ENCODE data around the gene GPR18. TPM values are rescaled to one million over a fixed set of nuclear protein-coding genes. Genes with fewer than 3 reads are reported as not detected.

GPR18 gene
- total RNA-seq, 1 donor from 2014 or later, result 0.59 TPM

DNA sequence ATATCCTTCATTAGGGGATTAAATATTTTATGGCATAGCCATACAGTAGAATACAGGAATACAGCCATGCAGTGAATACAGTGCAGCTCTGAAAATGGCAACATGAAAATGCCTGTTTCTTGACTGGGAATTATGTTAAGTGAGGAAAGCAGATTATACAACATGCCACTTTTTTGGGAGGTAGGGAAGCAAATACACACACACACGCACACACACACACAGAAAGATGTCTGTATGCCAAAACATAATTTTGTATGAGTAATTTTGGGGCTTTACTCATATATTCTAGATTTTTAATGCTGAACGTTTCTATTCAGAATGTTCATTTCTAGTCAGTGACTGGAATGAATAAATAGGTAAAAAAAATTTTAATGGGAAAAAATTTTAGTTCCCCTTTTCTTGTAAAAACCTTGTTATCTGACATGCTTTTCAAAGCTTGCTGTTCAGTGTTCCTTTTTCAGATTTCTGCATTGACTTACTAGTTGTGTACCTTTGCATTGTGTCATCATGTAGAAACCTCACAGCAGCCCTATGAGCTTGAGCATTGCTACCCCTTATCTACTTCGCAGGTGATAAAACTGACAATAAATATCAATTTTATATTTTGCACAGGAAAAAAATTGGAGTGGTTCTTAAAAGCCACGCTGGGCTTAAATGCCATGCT, 41.2 kb upstream of the GPR18 start:
- peaks cover 3% of the 10 kb centered on the region for H3K36me3 Mint-ChIP-seq (ENCODE audit: low read depth, unreplicated experiment)
- FAIRE-seq (no peak), DNase-seq (ENCODE audit: low read depth) (no peak)
- no peaks in the 10 kb centered on the region for H3K36me3 ChIP-seq (ENCODE audit: insufficient read depth, low read length)
- no peaks in the 10 kb centered on the region for H3K9me3 ChIP-seq (ENCODE audit: insufficient read depth, low read depth, low read length)
- H3K4me2 ChIP-seq (ENCODE audit: low read length), result no peak overlapping the region
- no peaks in the 10 kb centered on the region for H3K27me3 ChIP-seq (ENCODE audit: insufficient read depth, low read length)
- no peaks in the 10 kb centered on the region for H3K9me3 Mint-ChIP-seq (ENCODE audit: unreplicated experiment)
- TF ChIP-seq EZH2 (IDR thresholded peaks at IDR 0.05; ENCODE audit: insufficient read depth, low read length), result no peak
- TF ChIP-seq, protein P1, sequence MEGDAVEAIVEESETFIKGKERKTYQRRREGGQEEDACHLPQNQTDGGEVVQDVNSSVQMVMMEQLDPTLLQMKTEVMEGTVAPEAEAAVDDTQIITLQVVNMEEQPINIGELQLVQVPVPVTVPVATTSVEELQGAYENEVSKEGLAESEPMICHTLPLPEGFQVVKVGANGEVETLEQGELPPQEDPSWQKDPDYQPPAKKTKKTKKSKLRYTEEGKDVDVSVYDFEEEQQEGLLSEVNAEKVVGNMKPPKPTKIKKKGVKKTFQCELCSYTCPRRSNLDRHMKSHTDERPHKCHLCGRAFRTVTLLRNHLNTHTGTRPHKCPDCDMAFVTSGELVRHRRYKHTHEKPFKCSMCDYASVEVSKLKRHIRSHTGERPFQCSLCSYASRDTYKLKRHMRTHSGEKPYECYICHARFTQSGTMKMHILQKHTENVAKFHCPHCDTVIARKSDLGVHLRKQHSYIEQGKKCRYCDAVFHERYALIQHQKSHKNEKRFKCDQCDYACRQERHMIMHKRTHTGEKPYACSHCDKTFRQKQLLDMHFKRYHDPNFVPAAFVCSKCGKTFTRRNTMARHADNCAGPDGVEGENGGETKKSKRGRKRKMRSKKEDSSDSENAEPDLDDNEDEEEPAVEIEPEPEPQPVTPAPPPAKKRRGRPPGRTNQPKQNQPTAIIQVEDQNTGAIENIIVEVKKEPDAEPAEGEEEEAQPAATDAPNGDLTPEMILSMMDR (IDR thresholded peaks at IDR 0.05; ENCODE audit: insufficient read depth, low read depth, low read length), result no peak
- H3K79me2 ChIP-seq (ENCODE audit: insufficient read depth, low read length), result no peaks in the 10 kb centered on the region
- H3K4me1 ChIP-seq (ENCODE audit: insufficient read depth, low read length), result peaks cover 3% of the 10 kb centered on the region
- no peak overlapping the region for H3K27ac ChIP-seq (ENCODE audit: low read depth, low read length)
- no peak overlapping the region for H2AFZ ChIP-seq (ENCODE audit: low read depth, low read length)
- no peaks in the 10 kb centered on the region for H3K27me3 Mint-ChIP-seq (ENCODE audit: low read depth, unreplicated experiment)
- H3K4me3 ChIP-seq (ENCODE audit: insufficient read depth, low read depth, low read length), result no peak overlapping the region
- H4K20me1 ChIP-seq (ENCODE audit: insufficient read depth, low read length), result peaks cover 5% of the 10 kb centered on the region
- H3K4me1 Mint-ChIP-seq (ENCODE audit: low read depth, unreplicated experiment), result peaks cover 49% of the 10 kb centered on the region
- H3K9ac ChIP-seq (ENCODE audit: low read length), result no peak overlapping the region
- H3K4me3 Mint-ChIP-seq (ENCODE audit: unreplicated experiment), result no peak overlapping the region
- H3K27ac Mint-ChIP-seq (ENCODE audit: unreplicated experiment), result no peak overlapping the region

DNA sequence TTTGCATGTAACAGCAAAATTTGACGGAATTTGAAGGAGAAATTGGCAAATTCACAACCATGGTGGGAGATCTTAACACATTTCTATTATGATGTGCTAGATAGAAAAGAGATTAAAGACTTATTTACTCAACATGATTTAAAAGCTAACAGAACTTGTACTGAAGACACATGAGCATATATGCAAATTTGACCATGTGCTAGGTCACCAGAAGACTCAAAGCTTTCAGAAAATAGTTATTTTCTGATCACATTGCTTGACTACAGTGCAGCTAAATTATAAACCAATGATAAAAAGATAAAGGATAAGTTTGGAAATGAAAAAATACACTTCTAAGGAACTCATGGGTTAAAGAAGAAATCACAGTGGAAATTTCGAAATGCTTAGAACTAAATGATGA, 39.9 kb upstream of the GPR18 start:
- FAIRE-seq (no peak), DNase-seq (ENCODE audit: low read depth) (no peak)
- Histone ChIP-seq H3K79me2 (ENCODE audit: insufficient read depth, low read length) (no peaks in the 10 kb centered on the region), H3K9me3 (ENCODE audit: insufficient read depth, low read depth, low read length) (no peaks in the 10 kb centered on the region), H4K20me1 (ENCODE audit: insufficient read depth, low read length) (peaks cover 9% of the 10 kb centered on the region), H3K4me1 (ENCODE audit: insufficient read depth, low read length) (peaks cover 3% of the 10 kb centered on the region), H3K27me3 (ENCODE audit: insufficient read depth, low read length) (no peaks in the 10 kb centered on the region), H3K27ac (ENCODE audit: low read depth, low read length) (no peak overlapping the region), H3K9ac (ENCODE audit: low read length) (no peak overlapping the region), H3K36me3 (ENCODE audit: insufficient read depth, low read length) (no peaks in the 10 kb centered on the region), H2AFZ (ENCODE audit: low read depth, low read length) (no peak overlapping the region), H3K4me3 (ENCODE audit: insufficient read depth, low read depth, low read length) (no peak overlapping the region), H3K4me2 (ENCODE audit: low read length) (no peak overlapping the region)
- Mint-ChIP-seq H3K27me3 (ENCODE audit: low read depth, unreplicated experiment) (no peaks in the 10 kb centered on the region), H3K4me1 (ENCODE audit: low read depth, unreplicated experiment) (peaks cover 38% of the 10 kb centered on the region), H3K36me3 (ENCODE audit: low read depth, unreplicated experiment) (no peaks in the 10 kb centered on the region), H3K4me3 (ENCODE audit: unreplicated experiment) (no peak overlapping the region), H3K27ac (ENCODE audit: unreplicated experiment) (peak overlapping the region; percentile 73), H3K9me3 (ENCODE audit: unreplicated experiment) (no peaks in the 10 kb centered on the region)
- no peak for TF ChIP-seq EZH2 (IDR thresholded peaks at IDR 0.05; ENCODE audit: insufficient read depth, low read length)

DNA sequence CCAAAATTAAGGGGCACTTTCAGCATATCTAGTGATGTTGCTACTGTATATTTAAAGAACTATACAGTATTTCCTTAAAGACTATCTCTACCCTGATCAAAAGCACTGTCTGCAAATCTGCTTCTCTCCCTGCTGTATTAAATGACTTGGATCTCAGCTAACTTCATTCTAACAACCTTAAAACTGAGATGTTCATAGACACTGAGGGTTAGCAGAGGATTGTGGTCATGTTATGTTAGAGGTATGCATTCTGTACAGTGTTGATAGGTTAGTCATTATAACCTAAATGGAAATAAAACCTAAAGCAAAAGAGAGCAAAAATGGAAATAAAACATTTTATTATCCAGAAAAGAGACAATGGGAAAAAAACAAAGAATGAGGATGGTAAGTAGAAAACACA, 39.2 kb upstream of the GPR18 start:
- Histone ChIP-seq H3K79me2 (ENCODE audit: insufficient read depth, low read length) (no peaks in the 10 kb centered on the region), H3K4me2 (ENCODE audit: low read length) (peak overlapping the region; percentile 21), H3K36me3 (ENCODE audit: insufficient read depth, low read length) (no peaks in the 10 kb centered on the region), H3K4me3 (ENCODE audit: insufficient read depth, low read depth, low read length) (no peak overlapping the region), H2AFZ (ENCODE audit: low read depth, low read length) (no peak overlapping the region), H3K4me1 (ENCODE audit: insufficient read depth, low read length) (peaks cover 3% of the 10 kb centered on the region), H4K20me1 (ENCODE audit: insufficient read depth, low read length) (peaks cover 13% of the 10 kb centered on the region), H3K27me3 (ENCODE audit: insufficient read depth, low read length) (no peaks in the 10 kb centered on the region), H3K9me3 (ENCODE audit: insufficient read depth, low read depth, low read length) (no peaks in the 10 kb centered on the region), H3K27ac (ENCODE audit: low read depth, low read length) (no peak overlapping the region), H3K9ac (ENCODE audit: low read length) (no peak overlapping the region)
- peaks cover 38% of the 10 kb centered on the region for H3K4me1 Mint-ChIP-seq (ENCODE audit: low read depth, unreplicated experiment)
- H3K27me3 Mint-ChIP-seq (ENCODE audit: low read depth, unreplicated experiment), result no peaks in the 10 kb centered on the region
- H3K27ac Mint-ChIP-seq (ENCODE audit: unreplicated experiment), result peak overlapping the region; percentile 73
- H3K36me3 Mint-ChIP-seq (ENCODE audit: low read depth, unreplicated experiment), result no peaks in the 10 kb centered on the region
- FAIRE-seq, result no peak
- no peaks in the 10 kb centered on the region for H3K9me3 Mint-ChIP-seq (ENCODE audit: unreplicated experiment)
- no peak for DNase-seq (ENCODE audit: low read depth)
- H3K4me3 Mint-ChIP-seq (ENCODE audit: unreplicated experiment), result no peak overlapping the region
- TF ChIP-seq EZH2 (IDR thresholded peaks at IDR 0.05; ENCODE audit: insufficient read depth, low read length), result no peak
- TF ChIP-seq, protein P1 (IDR thresholded peaks at IDR 0.05; ENCODE audit: insufficient read depth, low read depth, low read length), result no peak

Measured in astrocyte (in vitro differentiated cells and primary cell).